ENCODE results near the gene OGFRL1. TPM values are rescaled to one million over a fixed set of nuclear protein-coding genes. Genes with fewer than 3 reads are reported as not detected.

Gene OGFRL1
- total RNA-seq, 1 donor from 2014 or later, result 4.4 TPM

GRCh38 chr6:71248878-71249544 lies 39.6 kb upstream of the OGFRL1 start:
- H3K36me3 Mint-ChIP-seq, result peaks cover 2% of the 10 kb centered on the region
- H3K9me3 Mint-ChIP-seq, result peaks cover 6% of the 10 kb centered on the region
- H3K27me3 Mint-ChIP-seq (ENCODE audit: low read depth), result no peaks in the 10 kb centered on the region
- no peak for DNase-seq (ENCODE audit: low spot score in 2 of 2, unreplicated experiment in 2 of 2)
- H3K4me1 Mint-ChIP-seq, result peaks cover 11% of the 10 kb centered on the region
- no peak overlapping the region for H3K27ac Mint-ChIP-seq
- no peak overlapping the region for H3K4me3 Mint-ChIP-seq
- no peak for TF ChIP-seq CTCF (IDR thresholded peaks at IDR 0.05; ENCODE audit: unreplicated experiment)

GRCh38 chr6:71250099-71250602 lies 38.5 kb upstream of the OGFRL1 start:
- no peak overlapping the region for H3K4me3 Mint-ChIP-seq
- TF ChIP-seq CTCF (IDR thresholded peaks at IDR 0.05; ENCODE audit: unreplicated experiment), result no peak
- DNase-seq (ENCODE audit: low spot score in 2 of 2, unreplicated experiment in 2 of 2), result no peak
- H3K27ac Mint-ChIP-seq, result peak overlapping the region; percentile 52
- no peaks in the 10 kb centered on the region for H3K27me3 Mint-ChIP-seq (ENCODE audit: low read depth)
- peaks cover 2% of the 10 kb centered on the region for H3K36me3 Mint-ChIP-seq
- H3K9me3 Mint-ChIP-seq, result peaks cover 6% of the 10 kb centered on the region
- H3K4me1 Mint-ChIP-seq, result peaks cover 11% of the 10 kb centered on the region

GRCh38 chr6:71252410-71252809 lies 36.2 kb upstream of the OGFRL1 start:
- no peak for TF ChIP-seq CTCF (IDR thresholded peaks at IDR 0.05; ENCODE audit: unreplicated experiment)
- H3K27me3 Mint-ChIP-seq (ENCODE audit: low read depth), result no peaks in the 10 kb centered on the region
- no peak overlapping the region for H3K27ac Mint-ChIP-seq
- no peak overlapping the region for H3K4me3 Mint-ChIP-seq
- peaks cover 11% of the 10 kb centered on the region for H3K4me1 Mint-ChIP-seq
- no peaks in the 10 kb centered on the region for H3K36me3 Mint-ChIP-seq
- H3K9me3 Mint-ChIP-seq, result peaks cover 7% of the 10 kb centered on the region
- no peak for DNase-seq (ENCODE audit: low spot score in 2 of 2, unreplicated experiment in 2 of 2)

GRCh38 chr6:71252960-71253359 lies 35.7 kb upstream of the OGFRL1 start:
- H3K27me3 Mint-ChIP-seq (ENCODE audit: low read depth), result no peaks in the 10 kb centered on the region
- no peak for TF ChIP-seq CTCF (IDR thresholded peaks at IDR 0.05; ENCODE audit: unreplicated experiment)
- H3K4me3 Mint-ChIP-seq, result no peak overlapping the region
- H3K9me3 Mint-ChIP-seq, result peaks cover 7% of the 10 kb centered on the region
- H3K4me1 Mint-ChIP-seq, result peaks cover 11% of the 10 kb centered on the region
- no peak for DNase-seq (ENCODE audit: low spot score in 2 of 2, unreplicated experiment in 2 of 2)
- no peaks in the 10 kb centered on the region for H3K36me3 Mint-ChIP-seq
- H3K27ac Mint-ChIP-seq, result no peak overlapping the region

- Mint-ChIP-seq H3K9me3 (peaks cover 7% of the 10 kb centered on the region), H3K36me3 (no peaks in the 10 kb centered on the region), H3K27ac (no peak overlapping the region), H3K4me1 (peaks cover 5% of the 10 kb centered on the region), H3K27me3 (ENCODE audit: low read depth) (no peaks in the 10 kb centered on the region), H3K4me3 (no peak overlapping the region)
- DNase-seq (ENCODE audit: low spot score in 2 of 2, unreplicated experiment in 2 of 2), result no peak
- TF ChIP-seq CTCF (IDR thresholded peaks at IDR 0.05; ENCODE audit: unreplicated experiment), result no peak
These were observed 34.3 kb upstream of the OGFRL1 start for GRCh38 chr6:71254323-71254722.
